ENCODE data around the gene ACOT7.
"Not testable (repeated sequence)": the region's sequence is repeated elsewhere in the genome, so short reads cannot be mapped to it uniquely, and the experiment has no call there.

The ACOT7 gene

DNA sequence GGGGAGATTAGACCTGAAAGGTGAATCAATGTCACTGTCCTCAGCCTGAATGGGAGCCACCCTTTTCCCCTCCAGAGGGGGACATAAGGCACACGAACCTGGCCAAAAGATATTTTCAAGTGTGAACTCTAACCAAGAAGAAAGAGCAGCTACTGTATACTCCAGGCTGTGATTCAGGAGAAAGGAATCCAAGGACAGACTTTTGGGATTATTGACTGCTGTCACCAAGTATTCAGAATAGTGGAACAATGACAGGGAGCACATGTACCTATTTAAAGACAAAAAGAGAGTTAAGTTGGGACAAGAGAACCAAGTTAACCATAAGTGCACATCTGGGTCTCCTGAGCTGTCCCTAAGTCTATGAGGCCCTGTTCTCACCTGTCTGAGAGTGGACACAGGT lies 160.2 kb downstream of the ACOT7 start:
- DNase-seq (ENCODE audit: low read depth), result no peak

DNA sequence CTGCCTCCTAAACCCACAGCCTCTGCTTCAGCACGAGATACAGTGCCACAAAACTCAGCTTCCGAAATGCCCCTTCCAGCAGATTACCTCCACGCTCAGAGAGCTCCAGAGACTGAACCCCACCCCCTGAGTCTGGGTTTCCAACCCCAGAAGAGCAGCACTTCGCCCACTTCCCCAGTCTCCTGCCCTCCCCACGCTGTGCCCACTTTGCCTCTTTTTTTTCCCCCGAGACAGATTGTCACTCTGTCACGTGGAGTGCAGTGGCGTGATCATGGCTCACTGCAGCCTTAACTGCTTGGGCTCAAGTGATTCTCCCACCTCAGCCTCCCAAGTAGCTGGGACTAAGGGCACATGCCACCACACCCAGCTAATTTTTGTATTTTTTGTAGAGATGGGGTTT lies 167.9 kb downstream of the ACOT7 start:
- DNase-seq (ENCODE audit: low read depth), result no peak

DNA sequence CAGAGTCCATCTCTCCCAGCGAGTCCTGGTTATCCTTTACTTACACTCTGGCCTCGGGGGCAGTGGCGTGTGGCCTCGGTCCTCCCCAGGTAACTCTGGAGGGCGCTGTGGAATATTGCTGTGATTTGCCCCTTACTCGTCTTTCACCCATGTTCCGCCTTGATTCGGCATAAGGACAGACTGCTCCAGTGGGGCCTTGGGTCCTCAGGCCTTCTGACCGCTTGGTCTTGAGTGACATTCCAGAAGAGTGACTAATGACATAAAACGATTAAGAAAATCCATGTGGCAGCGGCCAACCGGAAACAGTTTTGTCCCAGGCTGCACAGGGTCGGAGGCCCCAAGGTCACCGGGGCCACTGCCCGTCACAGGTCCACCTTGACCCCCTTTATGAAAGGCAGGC lies 168.8 kb downstream of the ACOT7 start:
- no peak for DNase-seq (ENCODE audit: low read depth)

DNA sequence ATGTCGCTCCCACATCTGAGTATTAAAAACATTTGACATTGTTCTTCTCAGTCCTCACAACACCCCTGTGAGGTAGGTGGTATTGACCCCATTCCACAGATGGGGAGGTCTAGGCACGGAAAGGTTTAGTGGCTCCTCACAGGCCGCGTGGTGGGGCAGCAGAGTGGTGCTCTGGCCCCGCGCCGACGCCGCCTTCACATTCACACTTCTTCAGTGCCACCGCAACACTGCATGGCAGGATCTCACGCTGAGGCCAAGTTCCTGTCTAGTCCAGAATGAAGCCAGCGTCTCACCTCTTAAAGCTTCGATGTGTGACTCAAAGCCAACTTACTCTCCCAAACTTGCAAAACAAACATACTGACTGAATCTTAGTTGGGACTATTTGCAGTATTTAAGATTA lies 169.9 kb downstream of the ACOT7 start:
- DNase-seq (ENCODE audit: low read depth), result no peak

DNA sequence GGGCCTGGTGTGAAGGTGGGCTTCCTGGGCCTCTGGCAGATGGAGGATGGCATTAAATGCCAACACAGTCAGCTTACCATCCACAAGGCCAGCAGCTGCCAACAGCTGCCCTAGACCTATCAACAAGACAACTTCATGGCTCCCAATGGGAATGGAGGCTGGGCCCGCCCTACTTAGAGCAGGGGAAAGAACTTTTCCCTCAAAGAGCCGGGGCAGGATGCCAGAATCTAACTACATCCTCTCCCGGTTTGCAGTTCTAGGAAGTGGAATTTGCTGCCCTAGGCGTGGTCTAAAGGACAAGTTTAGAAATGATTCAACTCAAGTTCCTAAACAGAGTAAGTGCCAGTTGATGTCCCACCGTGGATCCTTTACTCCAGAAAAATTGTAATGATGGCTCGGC lies 170.9 kb downstream of the ACOT7 start:
- DNase-seq (ENCODE audit: low read depth), result no peak

DNA sequence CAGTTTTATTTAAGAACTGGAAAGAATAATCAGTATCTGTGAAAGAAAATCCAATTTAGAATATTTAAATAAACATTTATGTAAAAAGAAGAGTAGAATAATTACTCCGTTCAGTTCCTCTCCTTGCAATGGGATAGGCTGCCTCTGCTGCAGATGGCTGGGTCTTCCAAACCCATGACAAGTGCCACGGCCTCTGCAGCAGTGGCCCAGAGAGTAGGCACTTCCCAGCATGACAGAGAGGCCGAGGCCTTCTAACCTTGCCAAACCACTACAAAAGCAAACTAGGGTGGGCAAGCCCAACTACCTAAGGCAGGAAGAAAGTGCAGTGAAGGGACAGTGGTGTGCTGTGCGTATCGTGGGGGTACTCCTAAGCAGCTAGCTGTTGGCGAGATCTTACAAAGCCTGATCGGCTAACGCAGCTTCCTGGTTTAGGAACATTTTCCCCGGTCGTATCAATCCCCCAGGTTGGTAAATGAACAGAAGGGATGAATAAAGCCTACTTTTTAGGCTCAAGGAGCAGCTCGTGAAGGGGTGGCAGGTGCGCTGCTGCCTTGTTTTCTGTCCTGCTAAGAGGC lies 172.3 kb downstream of the ACOT7 start:
- no peak for DNase-seq (ENCODE audit: low read depth)

DNA sequence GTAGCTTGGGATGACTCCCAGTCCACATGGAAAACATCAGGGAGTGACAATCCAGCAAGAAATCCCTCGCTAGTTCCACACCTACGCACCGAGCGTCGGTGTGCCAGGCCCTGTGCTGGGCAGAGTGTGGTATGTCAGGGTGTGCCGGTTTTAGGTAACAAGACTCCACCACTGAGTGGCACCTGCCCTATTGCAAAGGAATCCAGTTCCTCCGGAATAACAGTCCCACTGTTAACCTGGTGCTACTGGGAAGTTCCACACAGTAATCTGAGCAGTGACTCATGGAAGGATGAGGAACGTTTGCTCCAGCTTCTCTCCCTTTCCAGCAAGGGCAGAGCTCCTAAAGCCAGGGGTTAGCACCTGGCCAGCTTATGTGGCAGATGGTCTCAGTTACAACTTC lies 173.3 kb downstream of the ACOT7 start:
- DNase-seq (ENCODE audit: low read depth), result no peak

DNA sequence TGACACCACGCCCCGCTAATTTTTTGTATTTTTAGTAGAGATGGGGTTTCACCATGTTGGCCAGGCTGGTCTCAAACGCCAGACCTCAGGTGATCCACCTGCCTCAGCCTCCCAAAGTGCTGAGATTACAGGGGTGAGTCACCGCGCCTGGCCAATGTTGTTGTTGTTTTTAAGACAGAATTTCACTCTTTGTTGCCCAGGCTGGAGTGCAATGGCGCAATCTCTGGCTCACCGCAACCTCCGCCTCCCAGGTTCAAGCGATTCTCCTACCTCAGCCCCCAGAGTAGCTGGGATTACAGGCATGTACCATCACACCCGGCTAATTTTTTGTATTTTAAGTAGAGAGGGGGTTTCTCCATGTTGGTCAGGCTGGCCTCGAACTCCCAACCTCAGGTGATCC lies 173.9 kb downstream of the ACOT7 start:
- not testable (repeated sequence) for DNase-seq (ENCODE audit: low read depth)

DNA sequence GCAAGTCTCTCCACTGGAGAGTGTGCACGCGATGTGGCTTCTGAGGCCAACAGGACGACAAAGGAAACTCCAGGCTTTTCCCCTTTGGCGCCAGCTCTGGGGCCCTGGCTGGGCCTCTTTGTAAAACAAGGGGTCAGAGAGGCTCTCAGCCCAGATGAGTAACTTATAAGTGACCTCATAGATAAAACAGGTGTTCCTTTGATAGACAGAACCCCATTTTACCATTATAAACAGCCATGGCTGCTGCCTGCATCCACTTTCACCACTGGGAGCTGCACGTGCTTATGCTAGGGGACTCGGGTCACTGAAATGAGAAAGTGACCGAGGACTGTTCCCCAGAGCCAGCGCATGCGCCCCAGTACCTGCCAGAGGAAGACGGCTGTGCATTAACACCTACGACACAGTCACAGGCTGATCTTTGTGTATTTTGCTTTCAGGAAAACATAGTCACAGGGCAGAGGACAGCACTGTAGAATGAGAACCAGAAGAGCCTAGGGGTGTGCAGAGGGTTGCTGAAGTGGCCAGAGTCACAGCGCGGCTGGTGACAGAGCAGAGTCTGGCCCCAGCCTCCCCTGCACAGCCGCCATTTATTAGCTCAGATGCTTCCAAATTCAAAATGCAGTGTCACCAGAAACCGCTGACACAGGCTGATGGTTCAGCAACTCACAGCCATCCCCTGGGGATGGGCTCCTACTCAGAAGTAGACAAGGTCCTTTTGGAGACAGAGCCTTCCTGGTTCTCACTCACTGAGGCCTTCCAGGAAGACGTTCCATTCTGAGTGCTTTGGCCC lies 175.0 kb downstream of the ACOT7 start:
- no peak for DNase-seq (ENCODE audit: low read depth)

All from fibroblast of the conjunctiva (primary cell).